Keratinocyte (primary cell): ENCODE data around the gene TRAF1. TPM values are rescaled to one million over a fixed set of nuclear protein-coding genes. Genes with fewer than 3 reads are reported as not detected.

ENCODE experiments used
- DNase-seq: peaks from one replicate; pipeline ENCODE4 v3.0.0-alpha.2; 2011; ENCODE audit warnings: low read depth, missing footprints, low spot score
- FAIRE-seq: peaks from 2 replicates; lab custom pipeline; 2011; peaks lifted over from hg19 to GRCh38; lab: Jason Lieb, UNC
- H2AFZ ChIP-seq: 2 replicates; pipeline ENCODE4 v1.6.0; 2012; ENCODE audit warnings: low read length, control low read depth, inconsistent platforms; ENCODE audit not compliant: control insufficient read depth
- H3K27ac ChIP-seq: 2 replicates; pipeline ENCODE4 v1.5.1; 2011; ENCODE audit warnings: low read length; ENCODE audit not compliant: control insufficient read depth, insufficient read depth
- H3K27me3 ChIP-seq: 3 replicates; pipeline ENCODE4 v1.6.0; 2011; ENCODE audit warnings: low read length; ENCODE audit not compliant: control insufficient read depth, insufficient read depth; ENCODE audit errors: extremely low read depth
- H3K36me3 ChIP-seq, 2 experiments: 2 replicates in 1 of 2; 3 replicates in 1 of 2; pipeline ENCODE4 v1.5.1; 2011; ENCODE audit warnings: low read length in 2 of 2, mild to moderate bottlenecking in 1 of 2; ENCODE audit not compliant: control insufficient read depth in 2 of 2, insufficient read depth in 2 of 2; ENCODE audit errors: extremely low read depth in 1 of 2
- H3K4me1 ChIP-seq: 3 replicates; pipeline ENCODE4 v1.5.1; 2011; ENCODE audit warnings: low read length; ENCODE audit not compliant: control insufficient read depth, insufficient read depth; ENCODE audit errors: extremely low read depth
- H3K4me2 ChIP-seq: 3 replicates; pipeline ENCODE4 v1.6.0; 2011; ENCODE audit warnings: low read depth, low read length; ENCODE audit not compliant: control insufficient read depth, insufficient read depth; ENCODE audit errors: extremely low read depth
- H3K4me3 ChIP-seq, 3 experiments: fragments of 200-600 bp in 1 of 3; sonication (generic) in 1 of 3; 2 replicates in 2 of 3; 3 replicates in 1 of 3; pipeline ENCODE4 v1.5.1; 2011 to 2016; ENCODE audit warnings: low read length in 3 of 3, mild to moderate bottlenecking in 3 of 3, control low read depth in 2 of 3, inconsistent platforms in 1 of 3, low read depth in 1 of 3, mixed read lengths in 1 of 3, mixed run types in 1 of 3, moderate library complexity in 1 of 3; ENCODE audit not compliant: control insufficient read depth in 2 of 3, insufficient read depth in 2 of 3; ENCODE audit errors: extremely low read depth in 1 of 3
- H3K79me2 ChIP-seq: 2 replicates; pipeline ENCODE4 v1.6.0; 2012; ENCODE audit warnings: low read length; ENCODE audit not compliant: control insufficient read depth, insufficient read depth
- H3K9ac ChIP-seq: 3 replicates; pipeline ENCODE4 v1.6.0; 2011; ENCODE audit warnings: low read length; ENCODE audit not compliant: control insufficient read depth, insufficient read depth; ENCODE audit errors: extremely low read depth
- H3K9me1 ChIP-seq: 3 replicates; pipeline ENCODE4 v1.6.0; 2011; ENCODE audit warnings: low read length; ENCODE audit not compliant: control insufficient read depth, insufficient read depth; ENCODE audit errors: extremely low read depth
- H3K9me3 ChIP-seq: 2 replicates; pipeline ENCODE4 v1.5.1; 2012; ENCODE audit warnings: low read depth, low read length; ENCODE audit not compliant: control insufficient read depth
- H4K20me1 ChIP-seq: 3 replicates; pipeline ENCODE4 v1.6.0; 2011; ENCODE audit warnings: low read length; ENCODE audit not compliant: control insufficient read depth, insufficient read depth; ENCODE audit errors: extremely low read depth
- EZH2 ChIP-seq: IDR thresholded peaks from one replicate; pipeline ENCODE4 v1.6.1; 2012; ENCODE audit warnings: inconsistent platforms, mild to moderate bottlenecking, low read length, moderate library complexity
- dilution Hi-C: fragments of 300-500 bp; cut with MboI; formaldehyde crosslinking; loops from one replicate; pipeline ENCODE4 v1.7.0; 2020; ENCODE audit warnings: low sequenced_read_pairs; ENCODE audit not compliant: extremely low pct_ligation_motif_present
- polyA plus RNA-seq, 5 experiments: library from polyadenylated mRNA; depleted of rRNA in 3 of 5; stranded (reverse) in 3 of 5; stranded (forward) in 1 of 5; unstranded in 1 of 5; fragments of >200 nt; gene quantifications; 1 replicate in 1 of 5; 2 replicates in 3 of 5; 3 replicates in 1 of 5; pipeline versions ENCODE4 v1.2.1 to v1.2.3, GENCODE V29; 2011 to 2012; ENCODE audit warnings: missing spikeins in 2 of 5, low read depth in 1 of 5, low replicate concordance in 1 of 5
- TF ChIP-seq, protein P1 (sequence below), 3 experiments: IDR thresholded peaks in 1 of 3; conservative IDR thresholded peaks in 1 of 3; optimal IDR thresholded peaks in 1 of 3; 2 replicates in 2 of 3; 3 replicates in 1 of 3; pipeline versions ENCODE3 to v1.5.1; 2011; ENCODE audit warnings: low read length in 3 of 3, mild to moderate bottlenecking in 3 of 3, moderate library complexity in 2 of 3, control low read depth in 1 of 3, inconsistent platforms in 1 of 3; ENCODE audit not compliant: insufficient read depth in 2 of 3; ENCODE audit errors: extremely low read depth in 1 of 3

The TRAF1 gene
- polyA plus RNA-seq, 1 donor (not counting 4 experiments of a cell fraction or from before 2014, with no cell fraction given): 1.2 TPM

- H3K79me2 ChIP-seq: no peaks in the 10 kb centered on the region
- no peak for DNase-seq
- H3K4me2 ChIP-seq: no peak overlapping the region
- no peaks in the 10 kb centered on the region for H3K9me1 ChIP-seq
- no peak for TF ChIP-seq EZH2
- TF ChIP-seq, protein P1, sequence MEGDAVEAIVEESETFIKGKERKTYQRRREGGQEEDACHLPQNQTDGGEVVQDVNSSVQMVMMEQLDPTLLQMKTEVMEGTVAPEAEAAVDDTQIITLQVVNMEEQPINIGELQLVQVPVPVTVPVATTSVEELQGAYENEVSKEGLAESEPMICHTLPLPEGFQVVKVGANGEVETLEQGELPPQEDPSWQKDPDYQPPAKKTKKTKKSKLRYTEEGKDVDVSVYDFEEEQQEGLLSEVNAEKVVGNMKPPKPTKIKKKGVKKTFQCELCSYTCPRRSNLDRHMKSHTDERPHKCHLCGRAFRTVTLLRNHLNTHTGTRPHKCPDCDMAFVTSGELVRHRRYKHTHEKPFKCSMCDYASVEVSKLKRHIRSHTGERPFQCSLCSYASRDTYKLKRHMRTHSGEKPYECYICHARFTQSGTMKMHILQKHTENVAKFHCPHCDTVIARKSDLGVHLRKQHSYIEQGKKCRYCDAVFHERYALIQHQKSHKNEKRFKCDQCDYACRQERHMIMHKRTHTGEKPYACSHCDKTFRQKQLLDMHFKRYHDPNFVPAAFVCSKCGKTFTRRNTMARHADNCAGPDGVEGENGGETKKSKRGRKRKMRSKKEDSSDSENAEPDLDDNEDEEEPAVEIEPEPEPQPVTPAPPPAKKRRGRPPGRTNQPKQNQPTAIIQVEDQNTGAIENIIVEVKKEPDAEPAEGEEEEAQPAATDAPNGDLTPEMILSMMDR (optimal IDR thresholded peaks at IDR 0.05 in 1 of 3, IDR thresholded peaks at IDR 0.05 in 1 of 3, conservative IDR thresholded peaks at IDR 0.05 in 1 of 3; ENCODE audit: extremely low read depth in 1 of 3, insufficient read depth in 2 of 3, low read length in 3 of 3): no peak
- no peak overlapping the region for H3K4me3 ChIP-seq
- H3K36me3 ChIP-seq: peaks cover 5 to 19% of the 10 kb centered on the region in 2 experiments
- no peaks in the 10 kb centered on the region for H3K27me3 ChIP-seq
- H4K20me1 ChIP-seq: no peaks in the 10 kb centered on the region
- H2AFZ ChIP-seq: no peak overlapping the region
- H3K27ac ChIP-seq: no peak overlapping the region
- no peak for FAIRE-seq
- H3K9me3 ChIP-seq: no peaks in the 10 kb centered on the region
- no peak overlapping the region for H3K9ac ChIP-seq
- dilution Hi-C loops: no loop called here
- H3K4me1 ChIP-seq: no peaks in the 10 kb centered on the region
Measured at GRCh38 chr9:120860083-120860482, 66.5 kb downstream of the TRAF1 start.

GRCh38 chr9:120859361-120859760 lies 67.2 kb downstream of the TRAF1 start:
- no peak overlapping the region for H3K9ac ChIP-seq
- H3K9me3 ChIP-seq: no peaks in the 10 kb centered on the region
- FAIRE-seq (no peak), DNase-seq (no peak)
- TF ChIP-seq EZH2: no peak
- TF ChIP-seq, protein P1 (optimal IDR thresholded peaks at IDR 0.05 in 1 of 3, IDR thresholded peaks at IDR 0.05 in 1 of 3, conservative IDR thresholded peaks at IDR 0.05 in 1 of 3; ENCODE audit: extremely low read depth in 1 of 3, insufficient read depth in 2 of 3, low read length in 3 of 3): no peak
- no peaks in the 10 kb centered on the region for H3K79me2 ChIP-seq
- H3K27me3 ChIP-seq: no peaks in the 10 kb centered on the region
- dilution Hi-C loops: no loop called here
- H3K4me2 ChIP-seq: no peak overlapping the region
- H3K36me3 ChIP-seq: peaks cover 5 to 18% of the 10 kb centered on the region in 2 experiments
- no peak overlapping the region for H3K27ac ChIP-seq
- no peak overlapping the region for H3K4me3 ChIP-seq
- no peaks in the 10 kb centered on the region for H3K4me1 ChIP-seq
- no peaks in the 10 kb centered on the region for H4K20me1 ChIP-seq
- H2AFZ ChIP-seq: no peak overlapping the region
- no peaks in the 10 kb centered on the region for H3K9me1 ChIP-seq
